GM21717 (cell line): Measurements from ENCODE around the gene LMNB1.
"Not testable (repeated sequence)": the region's sequence is repeated elsewhere in the genome, so short reads cannot be mapped to it uniquely, and the experiment has no call there.

ENCODE experiments used
- ATAC-seq: cut with Tn5 transposase; IDR thresholded peaks from one replicate; pipeline ENCODE4 v1.9.1; 2021; ENCODE audit warnings: mild to moderate bottlenecking, moderate library complexity; ENCODE audit not compliant: unreplicated experiment

The LMNB1 gene, protein sequence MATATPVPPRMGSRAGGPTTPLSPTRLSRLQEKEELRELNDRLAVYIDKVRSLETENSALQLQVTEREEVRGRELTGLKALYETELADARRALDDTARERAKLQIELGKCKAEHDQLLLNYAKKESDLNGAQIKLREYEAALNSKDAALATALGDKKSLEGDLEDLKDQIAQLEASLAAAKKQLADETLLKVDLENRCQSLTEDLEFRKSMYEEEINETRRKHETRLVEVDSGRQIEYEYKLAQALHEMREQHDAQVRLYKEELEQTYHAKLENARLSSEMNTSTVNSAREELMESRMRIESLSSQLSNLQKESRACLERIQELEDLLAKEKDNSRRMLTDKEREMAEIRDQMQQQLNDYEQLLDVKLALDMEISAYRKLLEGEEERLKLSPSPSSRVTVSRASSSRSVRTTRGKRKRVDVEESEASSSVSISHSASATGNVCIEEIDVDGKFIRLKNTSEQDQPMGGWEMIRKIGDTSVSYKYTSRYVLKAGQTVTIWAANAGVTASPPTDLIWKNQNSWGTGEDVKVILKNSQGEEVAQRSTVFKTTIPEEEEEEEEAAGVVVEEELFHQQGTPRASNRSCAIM

DNA sequence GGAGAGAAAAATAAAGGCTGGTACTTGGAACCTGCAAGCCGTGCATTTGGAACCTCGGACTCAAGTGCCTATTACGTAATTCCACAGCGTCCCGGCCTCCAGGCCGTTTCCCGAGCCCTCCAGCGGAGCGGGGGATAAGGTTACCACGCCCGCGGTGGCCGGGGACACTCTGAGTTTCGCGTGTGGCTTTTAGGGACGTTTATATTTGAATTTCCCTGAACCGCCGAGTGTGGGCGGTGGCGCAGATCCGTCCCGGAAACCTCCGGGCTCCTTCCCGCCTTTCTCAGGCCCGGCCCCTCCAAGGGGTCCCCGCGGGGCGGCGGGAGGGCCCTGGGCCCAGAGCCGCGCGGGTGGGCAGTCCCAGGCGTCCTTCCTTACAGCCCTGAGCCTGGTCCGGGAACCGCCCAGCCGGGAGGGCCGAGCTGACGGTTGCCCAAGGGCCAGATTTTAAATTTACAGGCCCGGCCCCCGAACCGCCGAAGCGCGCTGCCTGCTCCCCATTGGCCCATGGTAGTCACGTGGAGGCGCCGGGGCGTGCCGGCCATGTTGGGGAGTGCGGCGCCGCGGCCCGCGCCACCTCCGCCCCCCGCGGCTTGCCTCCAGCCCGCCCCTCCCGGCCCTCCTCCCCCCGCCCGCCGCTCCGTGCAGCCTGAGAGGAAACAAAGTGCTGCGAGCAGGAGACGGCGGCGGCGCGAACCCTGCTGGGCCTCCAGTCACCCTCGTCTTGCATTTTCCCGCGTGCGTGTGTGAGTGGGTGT lies at the start of gene LMNB1:
Gene LMNB1, plus strand, starts transcription at position 638 of the 758 bp plus-strand sequence. CDS start 373 bp downstream, outside the sequence.
- peak; percentile 58 for ATAC-seq

GRCh38 chr5:126732716-126733115 lies 44.2 kb upstream of the LMNB1 start:
- no peak for ATAC-seq

DNA sequence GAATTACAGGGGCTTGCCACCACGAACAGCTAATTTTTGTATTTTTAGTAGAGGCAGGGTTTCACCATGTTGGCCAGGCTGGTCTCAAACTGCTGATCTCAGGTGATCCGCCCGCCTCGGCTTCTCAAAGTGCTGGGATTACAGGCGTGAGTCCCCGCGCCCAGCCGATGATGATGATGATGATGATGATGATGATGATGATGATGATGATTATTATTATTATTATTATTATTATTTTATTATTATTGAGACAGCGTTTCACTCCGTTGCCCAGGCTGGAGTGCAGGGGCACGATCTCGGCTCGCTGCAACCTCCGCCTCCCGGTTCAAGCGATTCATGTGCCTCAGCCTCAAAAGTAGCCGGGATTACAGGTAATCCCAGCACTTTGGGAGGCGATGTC lies 42.4 kb upstream of the LMNB1 start:
- ATAC-seq: not testable (repeated sequence)

DNA sequence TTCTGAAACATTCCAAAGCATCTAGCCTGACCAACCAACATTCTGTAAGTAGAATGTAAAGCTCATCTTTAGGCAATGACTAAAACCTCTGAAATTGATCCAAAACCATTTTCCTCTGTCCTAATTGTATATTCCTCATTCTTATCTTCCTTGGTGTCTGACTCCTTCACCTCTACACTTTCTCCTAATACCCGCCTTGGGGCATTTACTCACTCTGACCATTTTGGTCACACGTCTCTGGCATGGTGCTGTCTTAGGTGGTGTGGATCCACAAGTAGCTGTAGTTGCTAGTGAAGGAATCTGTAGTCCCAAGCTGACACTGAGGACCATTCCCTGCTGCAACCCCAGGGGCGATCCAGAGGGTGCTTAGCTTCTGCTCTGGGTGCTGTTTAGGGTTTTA lies 40.8 kb upstream of the LMNB1 start:
- no peak for ATAC-seq

GRCh38 chr5:126741361-126741760 lies 35.6 kb upstream of the LMNB1 start:
- ATAC-seq: no peak

GRCh38 chr5:126742425-126742824 lies 34.5 kb upstream of the LMNB1 start:
- no peak for ATAC-seq

- no peak for ATAC-seq
These were observed 32.1 kb upstream of the LMNB1 start for GRCh38 chr5:126744836-126745235.

DNA sequence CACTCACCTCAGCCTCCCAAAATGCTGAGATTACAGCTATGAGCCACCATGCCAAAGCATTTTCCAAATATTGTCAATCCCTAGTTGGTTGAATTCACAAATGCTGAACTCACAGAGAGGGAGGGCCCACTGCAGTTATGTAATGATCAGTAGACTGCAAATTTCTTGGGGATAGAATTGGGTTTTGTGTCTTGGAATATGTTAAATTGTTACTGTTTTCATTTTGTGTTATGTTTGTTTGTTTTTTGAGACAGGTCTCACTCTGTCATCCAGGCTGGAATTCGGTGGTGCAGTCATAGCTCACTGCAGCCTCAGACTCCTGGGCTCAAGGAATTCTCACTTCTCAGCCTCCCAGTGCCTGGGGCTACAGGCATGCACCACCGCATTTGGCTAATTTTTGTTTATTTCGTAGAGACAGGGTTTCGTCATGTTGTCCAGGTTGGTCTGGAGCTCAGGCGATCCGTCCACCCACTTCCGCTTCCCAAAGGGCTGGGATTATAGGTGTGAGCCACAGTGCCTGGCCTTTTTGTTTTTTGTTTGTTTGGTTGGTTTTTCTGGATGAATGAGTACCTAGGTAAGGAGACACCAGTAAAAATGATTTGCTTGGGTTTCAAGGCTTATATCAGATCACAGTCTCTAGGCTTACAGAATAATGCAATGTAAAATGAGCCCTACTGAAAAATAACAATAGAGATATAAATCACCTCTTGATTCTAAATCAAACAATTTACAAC lies 31.5 kb upstream of the LMNB1 start:
- no peak for ATAC-seq

DNA sequence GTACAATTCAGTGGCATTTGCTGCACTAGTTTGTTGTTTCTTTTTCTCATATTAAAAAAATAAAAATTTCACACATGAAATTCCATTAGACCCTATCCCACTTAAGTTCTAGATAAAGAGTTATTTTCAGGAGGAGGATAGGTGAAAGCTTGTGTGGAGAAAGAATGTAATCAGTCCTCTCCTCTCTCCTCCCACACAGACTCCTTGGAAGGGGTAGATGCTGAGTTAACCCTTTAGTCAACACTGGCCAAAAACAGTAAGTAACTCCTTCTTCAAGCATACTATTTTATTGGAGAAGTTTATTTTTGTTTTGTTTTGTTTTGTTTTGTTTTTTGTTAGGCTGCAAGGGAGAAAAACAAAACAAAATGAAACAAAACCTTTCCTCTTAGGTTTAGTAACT lies 30.6 kb upstream of the LMNB1 start:
- ATAC-seq: no peak

DNA sequence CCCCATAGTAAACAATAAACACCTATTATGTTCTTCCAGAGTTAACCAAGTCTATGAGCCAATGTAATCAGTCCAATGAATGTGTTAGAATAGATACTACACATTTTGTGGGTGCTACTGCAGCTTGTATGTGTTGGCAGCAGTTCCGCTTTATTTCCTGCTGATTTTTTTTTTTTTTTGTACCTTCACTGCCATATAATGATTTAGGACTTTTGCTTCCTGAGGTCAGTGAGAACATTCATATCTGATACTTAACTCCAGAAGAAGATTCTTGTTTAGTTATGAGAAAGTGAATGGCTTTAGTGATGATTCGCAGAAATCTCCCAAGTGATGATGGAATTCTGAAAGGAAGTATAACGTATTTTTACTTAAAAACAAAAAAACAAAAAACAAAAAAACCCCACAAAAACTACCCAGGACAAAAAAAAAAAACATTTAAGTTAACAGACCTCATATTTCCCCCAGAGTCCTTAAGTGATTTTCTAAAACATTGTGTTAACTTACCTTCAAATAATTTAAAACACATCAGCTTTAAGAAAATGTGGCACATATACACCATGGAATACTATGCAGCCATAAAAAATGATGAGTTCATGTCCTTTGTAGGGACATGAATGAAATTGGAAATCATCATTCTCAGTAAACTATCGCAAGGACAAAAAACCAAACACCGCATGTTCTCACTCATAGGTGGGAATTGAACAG lies 24.7 kb upstream of the LMNB1 start:
- no peak for ATAC-seq

DNA sequence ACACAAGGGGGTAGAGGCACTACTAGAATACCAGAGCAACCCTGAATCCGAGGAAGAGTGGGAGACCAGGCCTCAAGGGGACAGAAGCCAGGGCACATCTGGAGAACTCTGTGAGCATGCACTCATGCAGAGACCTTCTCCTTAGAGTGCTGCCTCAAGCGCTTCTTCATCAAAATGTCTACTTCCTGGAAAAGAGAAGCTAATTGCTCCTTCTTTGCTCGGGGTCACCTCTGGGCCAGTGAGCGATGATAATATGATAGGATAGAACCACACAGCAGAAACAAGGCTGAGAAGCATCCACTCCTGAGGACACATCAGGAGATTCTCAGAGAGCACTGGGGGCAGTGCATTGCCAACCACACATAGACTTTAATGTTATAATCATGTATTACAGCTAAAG lies 23.7 kb upstream of the LMNB1 start:
- ATAC-seq: no peak

DNA sequence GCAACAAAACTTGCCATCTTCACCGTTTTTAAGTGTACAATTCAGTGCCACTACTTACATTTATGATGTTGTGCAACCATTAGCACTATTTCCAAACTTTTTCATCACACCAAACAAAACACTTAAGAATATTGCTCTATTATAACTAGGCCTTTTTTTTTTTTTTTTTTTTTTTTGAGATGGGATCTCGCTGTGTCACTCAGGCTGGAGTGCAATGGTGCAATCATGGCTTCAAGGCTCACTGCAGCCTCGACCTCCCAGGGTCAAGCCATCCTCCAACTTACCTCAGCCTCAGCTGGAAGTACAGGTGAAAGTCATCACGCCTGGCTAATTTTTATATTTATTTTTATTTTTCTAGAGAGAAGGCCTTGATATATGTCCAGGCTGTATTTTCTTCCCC lies 22.3 kb upstream of the LMNB1 start:
- no peak for ATAC-seq

DNA sequence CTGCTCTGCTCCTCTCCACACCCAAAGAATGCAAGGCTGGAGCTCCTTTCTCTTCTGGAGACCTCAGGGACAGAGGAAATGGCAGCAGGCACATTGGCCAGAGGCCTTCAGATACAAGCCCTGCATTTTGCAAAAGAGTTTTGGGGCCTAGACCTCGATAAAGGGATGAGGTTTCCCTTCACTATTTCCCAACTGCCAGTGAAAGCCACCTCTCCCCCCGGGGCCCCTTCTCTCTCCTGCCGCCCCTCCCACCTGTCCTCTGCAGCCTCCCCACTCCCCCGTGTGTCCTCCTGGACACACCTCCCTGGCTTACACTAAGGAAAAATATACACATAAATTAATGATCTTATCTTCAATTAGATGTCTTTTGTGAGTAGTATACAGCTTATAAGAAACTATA lies 21.3 kb upstream of the LMNB1 start:
- ATAC-seq: no peak

DNA sequence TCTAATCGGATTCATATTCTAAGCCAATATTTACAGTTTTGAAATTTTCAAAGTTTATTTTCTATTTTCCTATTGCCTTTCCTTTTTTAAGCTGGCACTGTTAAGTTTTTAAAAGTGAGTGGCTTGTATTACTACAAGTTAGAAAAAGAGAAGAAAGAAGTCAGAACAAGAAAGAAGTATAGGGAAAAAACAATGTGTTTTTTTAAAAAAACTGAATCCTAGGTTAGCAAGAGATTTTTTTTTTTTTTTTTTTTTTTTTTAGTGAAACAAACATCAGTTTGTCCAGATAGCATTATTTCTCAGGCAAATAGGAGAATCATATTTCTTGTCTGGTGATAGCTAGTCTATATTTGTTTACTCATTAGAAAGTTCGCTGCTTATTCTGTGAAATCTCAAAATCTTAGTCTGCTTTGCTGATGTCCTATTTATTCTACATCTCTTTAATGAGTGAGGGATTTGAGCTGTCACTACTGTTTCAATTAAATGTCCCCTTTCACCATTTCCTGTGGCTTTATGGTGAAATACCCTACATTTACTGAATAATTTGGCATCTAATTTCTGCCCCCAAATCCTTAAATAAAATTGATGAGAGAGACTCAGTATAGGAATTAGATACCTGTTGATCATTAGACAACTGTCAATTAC lies 19.1 kb upstream of the LMNB1 start:
- ATAC-seq: no peak

- no peak for ATAC-seq
These were observed 13.6 kb upstream of the LMNB1 start for GRCh38 chr5:126763371-126763770.

DNA sequence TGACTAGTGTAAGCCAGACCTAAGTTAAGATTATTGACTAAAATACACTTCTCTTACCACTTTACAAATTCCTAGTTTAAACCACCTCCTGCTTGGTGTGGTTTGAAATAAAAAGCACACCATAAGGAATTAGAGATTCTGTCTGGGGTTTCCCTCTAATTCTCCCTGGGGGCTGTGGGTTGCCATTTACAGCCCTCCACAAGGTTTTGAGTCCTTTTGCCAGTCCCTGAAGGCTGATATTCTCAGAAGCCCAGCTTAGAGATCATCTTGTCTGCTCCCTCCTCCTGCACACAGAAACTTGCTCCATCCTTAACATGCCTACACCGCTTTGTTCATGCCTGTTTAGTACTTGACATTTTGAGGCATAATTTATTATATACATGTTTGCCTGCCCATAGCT lies 7.2 kb upstream of the LMNB1 start:
- no peak for ATAC-seq

GRCh38 chr5:126773536-126773935 lies 3.4 kb upstream of the LMNB1 start:
- ATAC-seq: not testable (repeated sequence)

- ATAC-seq: not testable (repeated sequence)
These were observed 2.3 kb upstream of the LMNB1 start for GRCh38 chr5:126774595-126774994.

DNA sequence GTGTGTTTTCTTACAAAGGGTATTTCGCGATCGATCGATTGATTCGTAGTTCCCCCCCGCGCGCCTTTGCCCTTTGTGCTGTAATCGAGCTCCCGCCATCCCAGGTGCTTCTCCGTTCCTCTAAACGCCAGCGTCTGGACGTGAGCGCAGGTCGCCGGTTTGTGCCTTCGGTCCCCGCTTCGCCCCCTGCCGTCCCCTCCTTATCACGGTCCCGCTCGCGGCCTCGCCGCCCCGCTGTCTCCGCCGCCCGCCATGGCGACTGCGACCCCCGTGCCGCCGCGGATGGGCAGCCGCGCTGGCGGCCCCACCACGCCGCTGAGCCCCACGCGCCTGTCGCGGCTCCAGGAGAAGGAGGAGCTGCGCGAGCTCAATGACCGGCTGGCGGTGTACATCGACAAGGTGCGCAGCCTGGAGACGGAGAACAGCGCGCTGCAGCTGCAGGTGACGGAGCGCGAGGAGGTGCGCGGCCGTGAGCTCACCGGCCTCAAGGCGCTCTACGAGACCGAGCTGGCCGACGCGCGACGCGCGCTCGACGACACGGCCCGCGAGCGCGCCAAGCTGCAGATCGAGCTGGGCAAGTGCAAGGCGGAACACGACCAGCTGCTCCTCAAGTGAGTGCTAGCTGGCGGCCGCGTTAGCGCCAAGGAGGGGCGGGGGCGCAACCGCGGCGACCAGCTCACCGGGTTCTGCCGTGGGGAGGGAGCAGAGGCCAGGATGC lies 480 bp downstream of the LMNB1 start:
- ATAC-seq: peak; percentile 17
